Mucosa of stomach (tissue), 1 donor: Measurements from ENCODE around the gene CACNB4.

Source experiments
- H3K27me3 ChIP-seq: one replicate; pipeline ENCODE4 v1.7.0; 2013; ENCODE audit warnings: mild to moderate bottlenecking, low read length; ENCODE audit not compliant: control insufficient read depth, insufficient read depth
- H3K36me3 ChIP-seq: one replicate; pipeline ENCODE4 v1.7.0; 2013; ENCODE audit warnings: low read length; ENCODE audit not compliant: control insufficient read depth, insufficient read depth
- H3K4me1 ChIP-seq: one replicate; pipeline ENCODE4 v1.7.0; 2013; ENCODE audit warnings: mild to moderate bottlenecking, low read length; ENCODE audit not compliant: control insufficient read depth, insufficient read depth
- H3K4me3 ChIP-seq: one replicate; pipeline ENCODE4 v1.7.0; 2013; ENCODE audit warnings: low read length
- H3K9ac ChIP-seq: one replicate; pipeline ENCODE4 v1.7.0; 2013; ENCODE audit warnings: mild to moderate bottlenecking, low read length, moderate library complexity
- H3K9me3 ChIP-seq: one replicate; pipeline ENCODE4 v1.7.0; 2013; ENCODE audit warnings: mild to moderate bottlenecking, low read length, moderate library complexity; ENCODE audit not compliant: control insufficient read depth
- donor health status: Pancreatic carcinoma.

CACNB4 gene

DNA sequence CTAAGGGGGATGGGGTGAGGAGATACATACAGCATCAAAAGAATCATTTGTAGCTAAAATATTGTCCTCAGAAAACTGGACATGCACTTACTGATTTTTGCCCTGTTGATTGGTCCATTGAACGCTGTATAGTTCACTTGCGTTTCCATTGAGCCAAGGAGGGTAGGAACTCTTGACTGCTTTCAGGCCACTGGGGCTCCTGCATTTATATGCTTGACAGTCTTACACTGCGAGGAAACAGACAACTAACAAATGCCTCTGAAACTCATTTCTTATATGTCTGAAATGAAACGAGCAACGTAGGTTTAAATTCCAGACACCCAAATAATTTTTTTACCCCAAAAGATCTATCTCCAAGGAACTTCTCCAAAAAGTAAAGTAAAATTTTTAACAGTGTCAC is 312.8 kb downstream of the CACNB4 start:
- Histone ChIP-seq H3K36me3 (no peaks in the 10 kb centered on the region), H3K4me1 (no peaks in the 10 kb centered on the region), H3K27me3 (no peaks in the 10 kb centered on the region), H3K9ac (no peak overlapping the region), H3K4me3 (no peak overlapping the region), H3K9me3 (no peaks in the 10 kb centered on the region)

- no peak overlapping the region for H3K9ac ChIP-seq
- no peak overlapping the region for H3K4me3 ChIP-seq
- H3K27me3 ChIP-seq: no peaks in the 10 kb centered on the region
- no peaks in the 10 kb centered on the region for H3K36me3 ChIP-seq
- H3K4me1 ChIP-seq: no peaks in the 10 kb centered on the region
- H3K9me3 ChIP-seq: no peaks in the 10 kb centered on the region
These were observed 315.7 kb downstream of the CACNB4 start for GRCh38 chr2:151783133-151783520.
